Neuronal stem cell (in vitro differentiated cells): ENCODE data around the gene CPNE5.
A peak's percentile ranks its signal among the peaks of the same experiment; 100 is the strongest.

Experiments
- DNase-seq: peaks from one replicate; pipeline ENCODE4 v3.0.0-alpha.2; 2013; ENCODE audit warnings: low spot score
- H2AFZ ChIP-seq: one replicate; pipeline ENCODE4 v1.6.1; 2013; ENCODE audit warnings: mild to moderate bottlenecking, low read length, inconsistent platforms
- H2AK5ac ChIP-seq: 2 replicates; pipeline ENCODE4 v1.6.1; 2013; ENCODE audit warnings: low read depth, mild to moderate bottlenecking, inconsistent platforms, low read length, moderate library complexity, mixed read lengths
- H2BK120ac ChIP-seq: 2 replicates; pipeline ENCODE4 v1.6.1; 2013; ENCODE audit warnings: low read depth, mild to moderate bottlenecking, inconsistent platforms, low read length, moderate library complexity, mixed read lengths
- H2BK12ac ChIP-seq: one replicate; pipeline ENCODE4 v1.6.1; 2013; ENCODE audit warnings: low read length, inconsistent platforms
- H2BK15ac ChIP-seq: 2 replicates; pipeline ENCODE4 v1.6.1; 2013; ENCODE audit warnings: mild to moderate bottlenecking, low read length, inconsistent platforms, mixed read lengths
- H2BK5ac ChIP-seq: one replicate; pipeline ENCODE4 v1.6.1; 2013; ENCODE audit warnings: inconsistent platforms, mild to moderate bottlenecking, low read length, moderate library complexity
- H3K14ac ChIP-seq: one replicate; pipeline ENCODE4 v1.6.1; 2013; ENCODE audit warnings: low read length, inconsistent platforms
- H3K18ac ChIP-seq: 2 replicates; pipeline ENCODE4 v1.6.1; 2013; ENCODE audit warnings: low read length, inconsistent platforms
- H3K23ac ChIP-seq: 2 replicates; pipeline ENCODE4 v1.6.1; 2013; ENCODE audit warnings: low read depth, mild to moderate bottlenecking, mixed read lengths, low read length, inconsistent platforms; ENCODE audit not compliant: poor library complexity
- H3K27ac ChIP-seq: replicated peaks from 3 replicates; pipeline ENCODE4 v1.5.1; 2013; ENCODE audit warnings: low read length, inconsistent platforms
- H3K27me3 ChIP-seq, 3 experiments: 2 replicates each; pipeline ENCODE4 v1.6.1; 2013; ENCODE audit warnings: low read length in 3 of 3, mild to moderate bottlenecking in 2 of 3, inconsistent platforms in 1 of 3, low read depth in 1 of 3, mixed read lengths in 1 of 3, moderate library complexity in 1 of 3; ENCODE audit not compliant: control insufficient read depth in 3 of 3, insufficient read depth in 3 of 3
- H3K36me3 ChIP-seq, 2 donors: replicated peaks in 1 of 2; 2 replicates each; pipeline ENCODE4 v1.6.1; 2013; ENCODE audit warnings: low read length in 2 of 2; ENCODE audit not compliant: control insufficient read depth in 2 of 2, insufficient read depth in 2 of 2
- H3K4ac ChIP-seq: 2 replicates; pipeline ENCODE4 v1.6.1; 2013; ENCODE audit warnings: inconsistent platforms, mild to moderate bottlenecking, low read length, moderate library complexity
- H3K4me1 ChIP-seq, 2 donors: 1 replicate in 1 of 2; 2 replicates in 1 of 2; pipeline ENCODE4 v1.6.1; 2013; ENCODE audit warnings: low read length in 2 of 2, low read depth in 1 of 2; ENCODE audit not compliant: control insufficient read depth in 2 of 2, insufficient read depth in 1 of 2
- H3K4me2 ChIP-seq: one replicate; pipeline ENCODE4 v1.6.1; 2013; ENCODE audit warnings: mild to moderate bottlenecking, low read length, inconsistent platforms; ENCODE audit not compliant: insufficient read depth, poor library complexity, severe bottlenecking
- H3K4me3 ChIP-seq, 2 donors: 2 replicates each; pipeline ENCODE4 v1.5.1; 2013; ENCODE audit warnings: low read length in 2 of 2, mild to moderate bottlenecking in 2 of 2, inconsistent platforms in 1 of 2, moderate library complexity in 1 of 2
- H3K79me1 ChIP-seq: one replicate; pipeline ENCODE4 v1.6.1; 2013; ENCODE audit warnings: low read depth, mild to moderate bottlenecking, inconsistent platforms, low read length, moderate library complexity
- H3K9ac ChIP-seq: one replicate; pipeline ENCODE4 v1.6.1; 2013; ENCODE audit warnings: mild to moderate bottlenecking, low read depth, low read length, inconsistent platforms; ENCODE audit not compliant: poor library complexity
- H3K9me3 ChIP-seq, 2 donors: replicated peaks in 1 of 2; 2 replicates each; pipeline versions ENCODE3 to v1.6.1; 2013; ENCODE audit warnings: low read length in 2 of 2, mild to moderate bottlenecking in 2 of 2, inconsistent platforms in 1 of 2, low read depth in 1 of 2, mixed read lengths in 1 of 2, moderate library complexity in 1 of 2; ENCODE audit not compliant: control insufficient read depth in 2 of 2, insufficient read depth in 1 of 2
- H4K8ac ChIP-seq: one replicate; pipeline ENCODE4 v1.6.1; 2013; ENCODE audit warnings: low read depth, mild to moderate bottlenecking, inconsistent platforms, low read length, moderate library complexity
- H4K91ac ChIP-seq: one replicate; pipeline ENCODE4 v1.6.1; 2013; ENCODE audit warnings: low read length, low read depth, mild to moderate bottlenecking, inconsistent platforms; ENCODE audit not compliant: poor library complexity
- WGBS, 2 donors: extraction: QIAGEN DNeasy Blood & Tissue Kit; methylation state at CpG; one replicate each; pipeline ENCODE4 v1.1.7; 2013; ENCODE audit warnings: missing lambda C conversion rate in 2 of 2, mixed read lengths in 1 of 2; ENCODE audit not compliant: insufficient read length in 2 of 2, insufficient replicate concordance in 1 of 2; ENCODE audit errors: extremely low coverage in 2 of 2; 5-methylcytosine and 5-hydroxymethylcytosine counted together

CPNE5 gene

GRCh38 chr6:36742146-36742545, 97.1 kb downstream of the CPNE5 start:
- Histone ChIP-seq H3K79me1 (no peaks in the 10 kb centered on the region), H3K27ac (no peak overlapping the region), H3K4me3 (no peak overlapping the region), H2BK12ac (no peak overlapping the region), H3K23ac (no peak overlapping the region), H3K9ac (peak overlapping the region; percentile 10), H3K36me3 (no peaks in the 10 kb centered on the region), H2AFZ (no peak overlapping the region), H3K18ac (peak overlapping the region; percentile 72), H3K4ac (peak overlapping the region; percentile 7), H3K27me3 (peaks cover 0 to 51% (median 0%) of the 10 kb centered on the region in 3 experiments), H2AK5ac (peak overlapping the region; percentile 30), H2BK120ac (no peak overlapping the region), H4K91ac (no peak overlapping the region), H2BK5ac (no peak overlapping the region), H3K4me1 (peaks cover 6 to 8% of the 10 kb centered on the region in 2 donors), H2BK15ac (peak overlapping the region; percentile 45), H3K4me2 (no peak overlapping the region), H4K8ac (no peak overlapping the region), H3K14ac (no peak overlapping the region), H3K9me3 (no peaks in the 10 kb centered on the region)
- DNase-seq: no peak
- WGBS, 2 donors: no CpG with 5 or more reads among the region's 19 CpGs

- H3K79me1 ChIP-seq: no peaks in the 10 kb centered on the region
- H2BK12ac ChIP-seq: no peak overlapping the region
- no peak overlapping the region for H4K91ac ChIP-seq
- H3K9me3 ChIP-seq: no peaks in the 10 kb centered on the region
- peaks cover 6 to 8% of the 10 kb centered on the region in 2 donors for H3K4me1 ChIP-seq
- no peak overlapping the region for H2AFZ ChIP-seq
- no peak overlapping the region for H4K8ac ChIP-seq
- no peak overlapping the region for H2BK120ac ChIP-seq
- H3K18ac ChIP-seq: peak overlapping the region; percentile 36
- no peak overlapping the region for H2BK5ac ChIP-seq
- no CpG with 5 or more reads among the region's 11 CpGs for WGBS, 2 donors
- no peak for DNase-seq
- no peaks in the 10 kb centered on the region for H3K36me3 ChIP-seq
- H3K27ac ChIP-seq: no peak overlapping the region
- peaks cover 0 to 49% (median 0%) of the 10 kb centered on the region in 3 experiments for H3K27me3 ChIP-seq
- no peak overlapping the region for H3K4me2 ChIP-seq
- peak overlapping the region; percentile 29 for H2AK5ac ChIP-seq
- H3K9ac ChIP-seq: no peak overlapping the region
- no peak overlapping the region for H3K23ac ChIP-seq
- no peak overlapping the region for H3K4ac ChIP-seq
- no peak overlapping the region for H3K4me3 ChIP-seq
- no peak overlapping the region for H2BK15ac ChIP-seq
- H3K14ac ChIP-seq: peak overlapping the region; percentile 32
Observed at GRCh38 chr6:36740818-36741179, 98.4 kb downstream of the CPNE5 start.

- H3K9me3 ChIP-seq: no peaks in the 10 kb centered on the region
- no peak overlapping the region for H3K27ac ChIP-seq
- H4K8ac ChIP-seq: no peak overlapping the region
- H2AK5ac ChIP-seq: no peak overlapping the region
- H2BK120ac ChIP-seq: no peak overlapping the region
- no peak overlapping the region for H3K9ac ChIP-seq
- peak overlapping the region; percentile 66 for H3K4ac ChIP-seq
- WGBS, 2 donors: no CpG with 5 or more reads among the region's 13 CpGs
- peak overlapping the region; percentile 39 for H3K23ac ChIP-seq
- H2AFZ ChIP-seq: no peak overlapping the region
- no peaks in the 10 kb centered on the region for H3K36me3 ChIP-seq
- H3K79me1 ChIP-seq: no peaks in the 10 kb centered on the region
- no peak overlapping the region for H3K4me2 ChIP-seq
- H2BK12ac ChIP-seq: no peak overlapping the region
- peaks cover 0 to 53% (median 0%) of the 10 kb centered on the region in 3 experiments for H3K27me3 ChIP-seq
- no peak overlapping the region for H3K4me3 ChIP-seq
- no peak overlapping the region for H4K91ac ChIP-seq
- H3K18ac ChIP-seq: peak overlapping the region; percentile 13
- no peak overlapping the region for H2BK5ac ChIP-seq
- no peak overlapping the region for H3K14ac ChIP-seq
- no peak for DNase-seq
- peaks cover 10 to 12% of the 10 kb centered on the region in 2 donors for H3K4me1 ChIP-seq
- no peak overlapping the region for H2BK15ac ChIP-seq
Observed at GRCh38 chr6:36739947-36740817, 99.1 kb downstream of the CPNE5 start.

- no peak overlapping the region for H3K9ac ChIP-seq
- no peak overlapping the region for H3K23ac ChIP-seq
- H4K8ac ChIP-seq: no peak overlapping the region
- H3K4ac ChIP-seq: no peak overlapping the region
- peaks cover 0 to 65% (median 0%) of the 10 kb centered on the region in 3 experiments for H3K27me3 ChIP-seq
- H2BK12ac ChIP-seq: no peak overlapping the region
- WGBS, 2 donors: no CpG with 5 or more reads among the region's 1 CpG
- H2AFZ ChIP-seq: no peak overlapping the region
- no peak overlapping the region for H3K4me3 ChIP-seq
- no peaks in the 10 kb centered on the region for H3K79me1 ChIP-seq
- H3K9me3 ChIP-seq: no peaks in the 10 kb centered on the region
- H3K36me3 ChIP-seq: no peaks in the 10 kb centered on the region
- no peak overlapping the region for H3K14ac ChIP-seq
- H2BK15ac ChIP-seq: no peak overlapping the region
- H4K91ac ChIP-seq: no peak overlapping the region
- H3K27ac ChIP-seq: no peak overlapping the region
- H2AK5ac ChIP-seq: no peak overlapping the region
- H2BK120ac ChIP-seq: no peak overlapping the region
- no peak for DNase-seq
- peaks cover 5 to 7% of the 10 kb centered on the region in 2 donors for H3K4me1 ChIP-seq
- no peak overlapping the region for H2BK5ac ChIP-seq
- no peak overlapping the region for H3K18ac ChIP-seq
- H3K4me2 ChIP-seq: no peak overlapping the region
Observed at GRCh38 chr6:36738108-36738507, 101.1 kb downstream of the CPNE5 start.
